HG02852 (cell line): Measurements from ENCODE around the gene CAMSAP3.

Source experiments
- ATAC-seq: cut with Tn5 transposase; IDR thresholded peaks from one replicate; pipeline ENCODE4 v1.9.1; 2021; ENCODE audit warnings: mild to moderate bottlenecking, moderate library complexity; ENCODE audit not compliant: unreplicated experiment

CAMSAP3 gene

DNA sequence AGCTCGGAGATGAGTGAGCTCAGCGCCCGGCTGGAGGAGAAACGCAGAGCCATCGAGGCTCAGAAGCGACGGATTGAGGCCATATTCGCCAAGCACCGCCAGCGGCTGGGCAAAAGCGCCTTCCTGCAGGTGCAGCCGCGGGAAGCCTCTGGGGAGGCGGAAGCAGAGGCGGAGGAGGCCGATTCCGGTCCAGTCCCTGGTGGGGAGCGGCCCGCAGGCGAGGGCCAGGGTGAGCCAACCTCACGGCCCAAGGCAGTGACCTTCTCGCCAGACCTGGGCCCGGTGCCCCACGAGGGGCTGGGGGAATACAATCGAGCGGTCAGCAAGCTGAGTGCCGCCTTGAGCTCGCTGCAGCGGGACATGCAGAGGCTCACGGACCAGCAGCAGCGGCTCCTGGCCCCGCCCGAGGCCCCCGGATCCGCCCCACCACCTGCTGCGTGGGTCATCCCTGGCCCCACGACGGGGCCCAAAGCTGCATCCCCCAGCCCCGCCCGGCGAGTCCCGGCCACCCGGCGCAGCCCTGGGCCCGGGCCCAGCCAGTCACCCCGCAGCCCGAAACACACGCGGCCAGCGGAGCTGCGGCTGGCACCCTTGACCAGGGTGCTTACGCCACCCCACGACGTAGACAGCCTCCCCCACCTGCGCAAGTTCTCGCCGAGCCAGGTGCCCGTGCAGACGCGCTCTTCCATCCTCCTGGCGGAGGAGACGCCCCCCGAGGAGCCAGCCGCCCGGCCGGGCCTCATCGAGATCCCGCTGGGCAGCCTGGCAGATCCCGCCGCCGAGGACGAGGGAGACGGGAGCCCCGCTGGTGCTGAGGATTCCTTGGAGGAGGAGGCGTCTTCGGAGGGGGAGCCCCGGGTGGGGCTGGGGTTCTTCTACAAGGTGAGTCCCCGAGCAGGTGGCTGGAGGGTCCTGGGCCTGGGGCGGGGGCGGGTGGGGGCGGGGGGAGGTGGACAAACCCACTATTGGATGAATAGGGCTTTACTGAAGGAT lies 16.9 kb downstream of the CAMSAP3 start:
- no peak for ATAC-seq

DNA sequence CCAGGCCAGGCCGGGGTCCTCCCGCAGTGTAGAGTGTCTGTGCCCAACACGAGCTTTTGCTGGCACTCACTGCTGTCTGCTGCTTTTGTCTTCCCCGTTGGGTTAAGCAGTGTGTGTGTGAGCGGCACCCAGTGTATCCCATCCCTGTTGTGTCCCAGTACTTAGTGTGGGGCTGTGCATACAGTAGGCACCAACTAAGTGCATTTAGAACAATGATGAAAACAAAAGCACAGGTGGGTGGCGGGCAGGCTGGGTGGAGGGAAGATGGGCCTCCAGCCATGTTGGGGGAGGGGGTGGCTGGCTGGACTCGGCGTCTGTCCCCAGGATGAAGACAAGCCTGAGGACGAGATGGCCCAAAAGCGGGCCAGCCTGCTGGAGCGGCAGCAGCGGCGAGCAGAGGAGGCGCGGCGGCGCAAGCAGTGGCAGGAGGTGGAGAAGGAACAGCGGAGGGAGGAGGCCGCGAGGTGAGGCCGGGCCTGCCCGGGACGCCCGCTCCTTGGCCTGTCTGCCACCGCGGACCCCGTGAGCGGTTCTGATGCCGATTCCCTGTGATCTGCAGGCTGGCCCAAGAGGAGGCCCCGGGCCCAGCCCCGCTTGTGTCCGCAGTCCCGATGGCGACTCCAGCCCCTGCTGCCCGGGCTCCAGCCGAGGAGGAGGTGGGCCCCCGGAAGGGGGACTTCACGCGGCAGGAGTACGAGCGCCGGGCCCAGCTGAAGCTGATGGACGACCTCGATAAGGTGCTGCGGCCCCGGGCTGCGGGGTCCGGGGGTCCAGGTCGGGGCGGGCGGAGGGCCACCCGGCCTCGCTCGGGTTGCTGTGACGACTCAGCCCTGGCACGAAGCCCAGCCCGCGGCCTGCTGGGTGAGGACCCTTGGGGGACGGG lies 19.4 kb downstream of the CAMSAP3 start:
- no peak for ATAC-seq

DNA sequence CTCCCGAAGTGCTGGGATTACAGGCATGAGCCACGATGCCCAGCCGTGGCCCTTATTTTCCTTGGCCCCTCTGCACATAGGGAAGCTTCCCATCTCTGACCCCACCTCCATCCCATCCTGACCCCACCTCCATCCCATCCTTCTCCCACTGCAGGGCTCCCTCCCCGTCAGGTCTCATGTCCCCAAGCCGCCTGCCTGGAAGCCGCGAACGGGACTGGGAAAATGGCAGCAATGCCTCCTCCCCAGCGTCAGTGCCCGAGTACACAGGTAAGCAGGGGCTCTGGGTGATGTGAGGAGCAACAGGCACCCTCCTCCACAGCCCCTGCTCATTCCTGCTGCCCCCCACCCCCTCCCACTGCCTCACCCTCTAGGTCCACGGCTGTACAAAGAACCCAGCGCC lies 21.5 kb downstream of the CAMSAP3 start:
- no peak for ATAC-seq

DNA sequence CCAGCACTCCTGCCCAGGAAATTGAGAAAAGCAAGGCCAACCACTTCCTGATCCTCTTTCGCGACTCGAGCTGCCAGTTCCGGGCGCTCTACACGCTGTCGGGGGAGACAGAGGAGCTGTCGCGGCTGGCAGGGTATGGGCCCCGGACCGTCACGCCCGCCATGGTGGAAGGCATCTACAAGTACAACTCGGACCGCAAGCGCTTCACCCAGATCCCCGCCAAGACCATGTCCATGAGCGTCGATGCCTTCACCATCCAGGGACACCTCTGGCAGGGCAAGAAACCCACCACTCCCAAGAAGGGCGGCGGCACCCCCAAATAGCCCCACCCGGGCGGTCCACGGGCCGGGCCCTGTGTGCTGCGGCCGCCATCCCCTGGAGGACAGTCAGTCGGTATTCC lies 22.1 kb downstream of the CAMSAP3 start:
- ATAC-seq, result no peak

DNA sequence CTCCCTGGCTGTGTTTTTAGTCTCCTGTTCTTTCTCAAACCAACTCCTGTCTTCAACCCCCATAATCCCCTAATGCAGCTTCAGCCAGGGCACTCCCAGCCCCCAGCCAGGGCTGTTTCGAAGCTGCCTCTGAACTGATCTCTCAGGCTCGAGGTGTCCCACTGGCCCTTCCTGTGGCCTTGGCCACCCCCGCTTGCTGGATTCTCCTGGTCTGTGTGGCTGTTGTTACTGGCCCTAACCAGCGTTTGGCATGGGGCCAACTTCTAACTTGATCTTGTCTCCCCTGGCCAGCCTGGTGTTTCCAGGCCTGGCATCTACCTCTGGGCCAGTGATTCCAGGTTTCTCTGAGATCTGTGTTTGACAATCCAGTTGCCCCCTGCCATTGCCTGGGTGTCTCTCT lies 22.7 kb downstream of the CAMSAP3 start:
- ATAC-seq, result no peak

DNA sequence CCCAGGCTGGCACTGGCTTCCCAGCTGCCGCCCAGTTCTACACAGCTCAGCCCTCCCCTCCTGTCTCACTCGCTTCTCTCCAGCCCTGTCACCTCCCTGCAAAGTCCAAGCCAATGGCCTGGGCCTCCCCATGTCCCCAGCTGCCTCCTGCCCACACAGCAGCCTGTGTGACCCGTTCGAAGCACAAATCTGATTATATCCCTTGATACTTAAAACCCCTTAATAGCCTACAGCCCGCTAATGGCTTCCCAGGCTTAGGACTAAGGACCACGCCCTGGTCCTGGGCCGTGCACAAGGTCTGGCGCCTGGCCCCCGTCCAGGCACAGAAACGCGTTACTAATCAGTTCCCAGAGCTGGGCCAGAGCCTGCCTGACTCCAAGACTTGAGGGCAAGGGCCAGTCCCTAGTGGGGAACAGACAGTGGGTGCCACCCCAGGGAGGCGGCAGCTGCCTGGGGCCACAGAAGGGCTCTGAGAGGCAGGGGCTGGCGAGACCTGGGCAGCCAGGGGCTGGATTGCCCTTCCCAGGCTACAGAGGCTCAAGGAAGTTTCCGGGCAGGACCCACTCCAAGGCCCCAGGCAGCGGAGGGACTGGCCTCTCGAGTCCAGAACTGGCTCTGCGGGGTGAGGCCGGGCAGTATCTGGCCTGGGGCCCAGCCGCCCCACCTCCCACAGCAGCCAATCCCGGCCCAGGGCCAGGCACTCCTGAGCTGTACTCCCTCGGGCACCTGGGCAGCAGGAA lies 23.3 kb downstream of the CAMSAP3 start:
- no peak for ATAC-seq

DNA sequence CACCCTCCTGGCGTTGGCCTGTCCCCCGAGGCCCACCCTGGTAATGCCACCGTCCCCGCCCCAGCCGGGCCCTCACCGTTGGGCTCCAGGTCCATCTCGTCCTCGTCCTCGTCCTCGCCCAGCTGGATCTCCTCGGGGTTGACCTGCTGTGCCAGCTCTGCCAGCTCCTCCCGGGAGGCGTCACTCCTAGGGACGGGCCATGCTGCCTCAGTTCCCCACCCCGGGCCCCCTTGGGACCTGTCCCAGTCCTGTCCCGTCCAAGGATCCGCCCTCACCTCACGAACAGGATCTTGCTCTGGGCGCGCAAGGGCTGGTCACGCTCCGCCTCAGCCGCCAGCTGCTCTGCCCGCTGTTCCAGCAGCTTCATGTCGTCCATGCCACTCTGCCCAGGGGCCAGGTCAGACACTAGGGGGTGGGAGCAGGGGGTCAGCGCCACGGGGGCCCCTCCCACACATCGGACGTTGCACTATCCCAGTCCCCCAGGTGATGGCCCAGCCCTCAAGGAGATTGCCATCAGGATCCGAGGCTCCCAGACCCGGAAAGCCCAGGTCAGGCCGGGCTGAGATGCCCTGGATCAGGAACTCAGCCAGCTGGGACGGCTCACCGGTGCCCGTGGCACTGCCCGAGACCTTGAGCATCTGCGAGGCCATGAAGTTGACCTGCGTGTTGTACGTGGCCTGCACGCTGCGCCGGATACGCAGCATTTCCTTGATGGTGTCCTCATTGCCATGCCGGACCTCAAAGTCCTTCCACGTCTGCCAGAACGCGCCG lies 24.2 kb downstream of the CAMSAP3 start:
- no peak for ATAC-seq

DNA sequence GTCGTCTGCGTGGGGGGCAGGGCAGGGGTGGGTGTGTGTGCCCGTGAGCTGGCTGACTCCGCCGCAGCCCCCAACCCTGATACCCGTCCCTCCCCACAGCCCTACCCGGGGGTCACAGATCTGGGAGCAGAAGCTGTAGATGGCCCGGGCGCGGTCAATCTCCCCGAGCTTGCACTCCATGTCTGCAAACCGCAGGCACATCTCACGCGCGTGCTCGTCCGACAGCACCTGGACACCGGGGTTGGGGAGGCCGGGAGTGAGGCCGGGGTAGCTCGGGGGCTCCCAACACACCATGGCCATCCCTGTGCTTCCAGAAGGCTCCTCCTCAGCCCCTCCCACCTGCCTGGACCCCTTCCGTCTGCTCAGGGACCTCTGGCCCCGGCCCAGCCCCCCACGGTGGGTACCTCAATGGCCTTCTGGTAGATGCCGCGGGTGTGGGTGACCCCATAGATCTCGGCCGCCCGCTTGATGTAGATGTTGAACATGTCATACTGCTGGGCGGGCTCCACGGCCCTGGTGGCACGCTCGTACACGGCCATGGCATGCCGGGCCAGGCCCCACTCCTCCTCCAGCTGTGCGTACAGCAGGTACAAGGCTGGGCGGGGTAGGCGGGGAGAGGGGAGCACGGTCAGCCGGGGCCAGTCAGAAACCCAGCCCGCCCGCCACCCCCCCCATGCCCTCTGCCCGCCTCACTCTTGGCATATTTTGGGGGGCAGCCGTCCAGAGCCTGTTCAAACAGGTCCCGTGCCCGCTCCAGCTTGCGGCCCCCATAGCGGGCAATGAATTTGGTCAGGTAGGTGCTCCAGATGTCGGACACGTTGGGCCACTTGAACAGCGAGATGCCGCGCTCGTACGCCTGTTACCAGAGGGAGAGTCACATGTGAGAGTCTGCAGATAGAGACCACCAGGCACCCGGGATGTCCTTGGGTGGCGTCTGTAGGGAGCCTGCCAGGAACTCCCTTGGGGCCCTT lies 25.1 kb downstream of the CAMSAP3 start:
- ATAC-seq, result no peak

DNA sequence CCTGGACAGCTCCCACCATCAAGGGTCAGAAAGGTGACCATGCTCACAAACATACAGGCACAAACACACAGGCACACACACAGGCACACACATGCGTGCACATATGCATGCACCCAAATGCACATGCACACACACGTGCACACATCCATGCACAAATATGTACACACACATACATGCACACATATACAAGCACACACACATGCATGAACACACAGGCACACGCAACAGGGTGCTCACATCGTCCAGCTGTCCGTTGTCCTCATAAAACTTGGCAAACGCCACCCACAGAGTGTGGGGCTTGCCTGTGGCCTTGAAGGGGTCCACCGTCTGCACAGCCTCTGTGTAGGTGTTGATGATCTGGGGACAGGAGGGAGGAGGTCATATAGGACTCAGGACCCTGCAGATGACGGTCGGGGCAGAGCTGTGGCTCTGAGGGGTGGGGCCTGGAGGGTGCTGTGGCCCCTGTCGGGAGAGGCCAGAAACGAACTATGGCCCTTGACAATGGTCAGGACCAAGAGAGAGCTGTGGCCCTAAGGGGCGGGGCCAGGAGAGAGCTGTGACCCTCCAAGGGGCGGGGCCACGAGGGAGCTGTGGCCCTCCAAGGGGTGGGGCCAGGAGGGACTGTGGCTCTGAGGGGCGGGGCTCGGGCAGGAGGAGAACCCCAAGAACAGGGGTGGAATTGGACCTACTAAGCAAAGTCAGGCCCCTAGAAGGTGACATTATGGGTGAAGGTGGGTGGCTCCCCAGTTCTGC lies 27.4 kb downstream of the CAMSAP3 start:
- no peak for ATAC-seq

DNA sequence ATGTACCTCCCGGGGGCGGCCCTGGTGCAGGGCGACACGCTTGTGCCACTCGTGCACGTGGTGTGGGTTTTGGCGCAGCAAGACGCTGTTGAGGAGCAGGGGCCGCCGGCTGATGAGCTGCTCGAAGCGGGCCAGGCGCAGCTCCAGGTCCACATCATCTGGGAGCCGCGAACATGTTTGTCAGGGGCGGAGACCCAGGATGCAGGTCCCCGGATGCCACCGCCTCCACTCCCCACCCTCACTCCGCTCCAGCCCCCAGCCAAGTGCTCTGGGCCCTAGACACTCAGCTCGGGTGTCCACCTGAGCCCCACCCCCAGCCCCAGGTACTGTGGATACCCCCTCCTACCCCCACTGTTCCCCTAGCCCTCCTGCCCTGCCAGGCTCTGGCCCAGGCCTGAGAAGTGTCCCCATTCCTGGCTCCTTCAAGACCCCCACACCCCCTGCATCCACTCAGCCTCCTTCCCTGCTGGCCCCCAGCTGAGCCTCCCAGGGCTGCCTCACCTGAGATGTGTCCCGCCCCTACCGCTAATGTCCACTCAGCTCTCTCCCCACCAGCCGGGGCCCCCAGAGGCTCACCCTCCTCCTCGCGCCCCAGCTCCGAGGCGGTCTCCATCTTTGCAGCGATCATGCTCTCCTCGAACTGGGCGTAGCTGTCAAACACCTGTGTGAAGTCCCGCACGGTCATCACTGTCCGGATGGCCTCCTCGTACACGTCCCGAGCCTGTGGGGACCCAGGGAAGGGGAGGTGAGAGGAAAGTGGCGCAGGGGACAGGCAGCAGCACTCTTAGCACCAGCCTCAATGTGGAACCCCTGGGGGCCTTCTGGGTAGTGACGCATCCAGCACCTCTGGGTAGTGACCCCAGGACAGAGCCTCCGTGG lies 28.3 kb downstream of the CAMSAP3 start:
- no peak for ATAC-seq

DNA sequence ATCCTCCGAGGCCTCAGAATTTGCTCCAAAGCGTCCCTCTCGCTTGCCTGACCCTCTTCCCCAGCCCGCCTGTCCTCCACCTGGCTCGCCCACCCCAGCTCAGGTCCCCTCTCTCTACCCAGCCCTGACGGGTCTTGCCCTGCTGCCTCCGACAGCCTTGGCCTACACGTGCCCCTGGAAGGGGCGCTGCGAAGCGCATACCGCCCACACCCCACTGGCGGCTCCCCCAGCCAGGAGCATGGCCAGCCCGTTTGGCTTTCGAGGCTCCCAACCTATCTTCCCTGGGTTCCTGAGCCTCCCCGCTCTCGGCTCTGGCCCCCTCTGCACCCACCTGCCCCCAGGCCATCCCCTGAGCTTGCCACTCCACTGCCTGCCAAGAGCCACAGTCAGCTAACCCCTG lies 29.1 kb downstream of the CAMSAP3 start:
- ATAC-seq, result no peak

DNA sequence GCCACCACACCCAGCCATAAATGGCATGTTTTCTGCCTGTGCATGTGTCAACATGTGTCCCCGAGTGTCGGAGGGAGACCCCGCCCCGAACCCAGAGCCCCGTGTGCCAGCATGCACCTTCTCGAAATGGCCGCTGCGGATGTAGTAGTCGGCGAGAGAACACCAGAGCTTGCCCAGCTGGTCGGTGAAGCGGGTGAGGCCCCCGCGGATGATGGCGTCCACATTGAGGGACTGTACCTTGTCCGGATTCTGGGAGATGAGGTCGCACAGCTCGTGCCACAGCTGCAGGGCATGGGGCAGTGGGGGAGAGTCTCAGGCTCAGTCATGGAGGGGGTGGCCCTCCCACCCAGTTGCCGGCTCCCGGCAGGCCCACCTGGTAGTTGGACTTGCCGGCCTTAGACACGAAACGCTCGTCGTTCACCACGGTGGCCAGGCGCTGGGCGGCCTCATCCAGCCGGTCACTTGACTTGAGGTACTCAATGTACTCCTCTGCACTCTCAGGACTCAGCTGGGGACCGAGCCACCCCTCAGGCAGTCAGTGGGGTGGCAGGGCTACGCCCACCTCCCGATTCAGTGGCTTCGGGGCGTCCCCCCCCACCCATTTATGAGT lies 30.2 kb downstream of the CAMSAP3 start:
- ATAC-seq, result no peak

DNA sequence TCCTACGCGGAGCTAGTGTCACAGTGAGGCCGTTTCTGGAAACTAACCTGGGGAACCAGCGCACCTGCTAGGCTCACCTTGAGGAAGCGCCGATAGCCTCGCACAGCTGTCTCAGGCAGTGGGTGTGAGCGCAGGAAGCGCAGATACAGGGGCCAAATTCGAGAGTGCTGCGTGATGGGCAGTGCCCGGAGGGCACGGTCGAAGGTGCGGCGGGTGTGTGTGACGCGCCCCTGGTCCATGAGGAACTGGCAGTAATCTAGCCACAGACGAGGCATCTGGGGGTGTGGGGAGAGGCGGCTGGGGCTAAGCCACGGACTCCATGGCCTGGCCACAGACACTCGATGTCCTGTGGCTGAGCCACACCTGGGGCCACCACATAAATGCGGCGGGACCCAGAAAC lies 31.5 kb downstream of the CAMSAP3 start:
- ATAC-seq, result no peak

DNA sequence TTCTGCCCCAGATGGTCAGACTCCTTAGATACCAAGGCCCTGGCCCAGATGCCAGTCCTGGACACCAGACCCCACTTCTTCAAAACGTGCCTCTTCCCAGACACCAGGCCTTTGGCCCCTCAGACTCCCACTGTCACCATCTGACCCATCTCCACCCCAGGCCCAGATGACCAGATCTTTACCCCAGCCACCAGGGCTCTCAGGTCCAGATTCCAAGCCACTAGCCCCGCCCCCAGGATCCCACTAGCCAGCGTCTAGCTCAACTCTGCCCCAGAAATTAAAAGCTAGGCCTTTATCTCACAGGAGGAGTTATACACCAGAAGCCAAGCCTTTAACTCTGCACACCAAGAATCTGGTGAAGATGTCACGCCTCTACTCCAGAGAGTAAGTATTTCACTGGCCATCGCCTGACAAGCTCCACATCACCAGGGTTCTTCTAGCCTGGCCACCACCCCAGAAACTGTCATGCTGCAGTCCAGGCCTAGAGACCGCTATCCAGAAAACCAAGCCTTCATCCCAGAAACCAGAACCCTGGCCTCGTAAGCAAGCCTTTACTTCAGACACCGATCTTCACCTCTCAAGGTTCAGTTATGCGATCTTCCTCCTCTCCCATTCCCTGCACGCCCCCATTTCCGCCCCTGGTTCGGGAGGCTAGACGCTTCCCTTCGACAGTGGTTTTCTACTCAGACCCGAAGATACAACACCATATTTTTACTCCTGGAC lies 33.1 kb downstream of the CAMSAP3 start:
- ATAC-seq, result no peak

DNA sequence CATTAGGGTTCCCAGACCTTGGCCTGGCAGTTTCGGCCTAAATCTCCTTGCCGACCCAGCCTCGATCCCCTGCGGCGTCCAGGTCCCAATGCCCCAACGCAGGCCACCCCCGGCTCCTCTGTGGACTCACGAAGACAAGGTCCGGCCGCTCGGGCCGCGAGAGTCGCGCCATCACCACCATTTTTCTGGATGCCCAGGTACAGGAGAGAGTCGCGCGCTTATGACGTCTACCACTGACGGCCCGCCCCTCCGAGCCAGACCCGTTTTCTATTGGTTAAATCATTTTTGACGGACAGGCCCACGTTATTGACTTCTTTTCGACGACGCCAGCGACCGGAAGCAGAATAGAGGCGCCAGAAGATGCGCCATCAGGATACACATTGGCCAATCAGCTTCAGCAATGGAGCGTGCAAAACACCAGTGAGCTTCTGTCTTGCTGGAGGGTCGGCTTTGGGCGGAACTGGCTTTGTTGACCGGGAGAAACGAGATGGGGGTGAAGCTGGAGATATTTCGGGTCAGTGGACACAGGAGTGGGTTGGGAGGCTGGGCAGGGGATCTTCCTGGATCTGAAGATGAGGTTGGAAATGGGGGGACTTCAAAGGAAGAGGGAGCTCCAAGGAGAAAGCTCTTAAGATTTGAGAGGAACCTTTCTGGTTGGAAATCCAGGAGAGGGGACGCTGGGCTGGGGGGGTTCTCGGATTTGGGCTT lies 33.8 kb downstream of the CAMSAP3 start, which contains the start of the genes PET100 and XAB2:
Gene PET100, plus strand, starts transcription at position 447 of the 708 bp plus-strand sequence. Its CDS starts 41 bp downstream, at position 488.
Gene XAB2, minus strand, starts transcription at position 199 of the 708 bp plus-strand sequence. Its CDS starts 18 bp downstream, at position 181.
- ATAC-seq, result peak; percentile 84
